GM18951 (cell line): ENCODE measurements around the gene SNX3.

ENCODE experiments used
- POLR2A ChIP-seq: IDR thresholded peaks from 4 replicates; pipeline ENCODE4 v1.6.1; 2011; ENCODE audit warnings: mild to moderate bottlenecking; ENCODE audit not compliant: insufficient read length, insufficient read depth; ENCODE audit errors: extremely low read depth
- in situ Hi-C: fragments of 300-500 bp; cut with MboI; formaldehyde crosslinking; loops from one replicate; pipeline ENCODE4 v1.12.0; 2022; ENCODE audit warnings: low sequenced_read_pairs, mixed read lengths, inconsistent platforms; ENCODE audit not compliant: unreplicated experiment

SNX3 gene

GRCh38 chr6:108247965-108248536 lies 12.8 kb downstream of the SNX3 start:
- no peak for TF ChIP-seq POLR2A
- in situ Hi-C loops: loop anchor here (10.0 kb wide), 1 partner anchor 247 kb away; no protein-coding TSS in a partner anchor

GRCh38 chr6:108245095-108245494 lies 15.7 kb downstream of the SNX3 start:
- in situ Hi-C loops: loop anchor here (10.0 kb wide), 1 partner anchor 250 kb away; no protein-coding TSS in a partner anchor

GRCh38 chr6:108243836-108244235 lies 17.0 kb downstream of the SNX3 start:
- in situ Hi-C loops: loop anchor here (10.0 kb wide), 1 partner anchor 251 kb away; no protein-coding TSS in a partner anchor
- no peak for TF ChIP-seq POLR2A

DNA sequence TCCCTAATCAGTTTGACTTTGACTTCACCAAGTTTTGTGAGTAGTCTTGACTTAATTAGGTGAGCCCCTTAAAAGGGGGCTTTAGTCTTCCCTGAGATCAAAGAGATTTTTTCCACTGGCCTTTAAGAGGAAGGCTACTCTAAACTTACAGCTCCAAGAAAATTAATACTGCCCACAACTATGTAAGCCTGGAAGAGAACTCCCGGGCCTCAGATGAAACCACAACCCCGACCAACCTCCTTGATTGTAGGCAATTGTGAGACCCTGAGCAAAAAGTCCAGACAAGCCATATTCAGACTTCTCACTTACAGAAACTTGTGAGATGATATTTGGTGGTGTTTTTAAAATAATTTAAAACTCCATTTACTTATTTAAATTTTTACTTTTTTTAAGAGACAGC lies 18.1 kb downstream of the SNX3 start:
- in situ Hi-C loops: loop anchor here (10.0 kb wide), 1 partner anchor 252 kb away; no protein-coding TSS in a partner anchor
- TF ChIP-seq POLR2A: no peak

GRCh38 chr6:108242259-108242658 lies 18.6 kb downstream of the SNX3 start:
- TF ChIP-seq POLR2A: no peak
- in situ Hi-C loops: loop anchor here (10.0 kb wide), 1 partner anchor 253 kb away; no protein-coding TSS in a partner anchor

GRCh38 chr6:108238322-108238721 lies 22.5 kb downstream of the SNX3 start:
- TF ChIP-seq POLR2A: no peak
- in situ Hi-C loops: loop anchor here (10.0 kb wide), 1 partner anchor 126 kb away; no protein-coding TSS in a partner anchor

DNA sequence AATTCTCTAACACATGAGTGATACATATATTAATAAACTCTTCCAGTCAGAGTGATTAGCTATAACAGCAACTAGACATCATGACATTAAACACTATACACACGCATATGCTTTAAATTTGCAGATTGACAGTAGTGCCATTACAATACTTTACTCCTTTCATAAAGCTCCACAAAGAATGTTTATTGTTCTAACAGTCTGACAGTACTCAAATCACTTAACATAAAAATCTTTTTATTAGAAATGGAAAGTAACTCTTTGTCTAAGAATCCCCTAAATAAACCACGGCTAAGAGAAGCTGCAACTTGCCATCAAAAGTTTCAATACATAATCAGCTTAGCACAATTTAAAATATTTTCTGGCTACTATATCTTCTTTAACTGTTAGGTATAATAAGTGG lies 24.0 kb downstream of the SNX3 start:
- TF ChIP-seq POLR2A: no peak
- in situ Hi-C loops: loop anchor here (10.0 kb wide), 1 partner anchor 128 kb away; no protein-coding TSS in a partner anchor

DNA sequence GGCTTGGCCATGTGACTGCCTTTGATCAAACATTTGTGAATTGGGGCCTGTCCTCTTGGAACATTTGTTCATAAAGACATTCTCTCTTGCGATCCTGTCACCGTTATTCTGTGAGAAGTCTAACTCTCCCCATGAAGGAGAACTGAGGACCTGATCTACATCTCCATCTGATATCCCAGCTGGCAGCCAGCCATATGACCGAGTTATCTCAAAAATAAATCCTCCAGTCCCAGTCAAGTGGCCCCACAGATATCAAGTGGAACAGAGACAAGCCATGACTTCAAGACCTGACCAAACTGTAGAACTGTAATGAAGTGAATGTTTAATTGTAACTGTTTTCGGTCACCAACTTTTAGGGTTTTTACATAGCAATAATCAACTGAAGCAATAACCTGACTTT lies 25.7 kb downstream of the SNX3 start:
- in situ Hi-C loops: loop anchor here (10.0 kb wide), 1 partner anchor 130 kb away; no protein-coding TSS in a partner anchor
- TF ChIP-seq POLR2A: no peak

- in situ Hi-C loops: no loop called here
- no peak for TF ChIP-seq POLR2A
These were observed 32.4 kb downstream of the SNX3 start for GRCh38 chr6:108228416-108228815.

DNA sequence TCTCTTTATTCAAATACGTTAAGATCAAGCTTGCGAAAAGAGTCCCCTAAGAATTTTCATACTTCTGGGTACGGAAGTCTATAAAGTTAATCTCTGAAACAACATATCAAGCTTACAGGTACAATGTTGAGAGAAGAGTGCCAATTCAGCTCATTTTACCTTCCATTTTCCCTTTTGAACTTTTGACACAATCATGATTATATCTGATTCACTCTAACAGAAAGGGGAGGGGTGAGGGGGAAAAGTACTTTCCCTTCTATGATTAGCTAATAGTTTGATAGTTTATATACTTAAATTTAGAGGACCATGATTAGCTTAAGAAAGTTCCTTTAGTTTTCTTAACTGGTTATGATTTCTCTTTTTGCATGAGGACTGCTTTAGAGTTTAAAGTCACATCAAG lies 33.5 kb downstream of the SNX3 start:
- in situ Hi-C loops: no loop called here
- TF ChIP-seq POLR2A: no peak

DNA sequence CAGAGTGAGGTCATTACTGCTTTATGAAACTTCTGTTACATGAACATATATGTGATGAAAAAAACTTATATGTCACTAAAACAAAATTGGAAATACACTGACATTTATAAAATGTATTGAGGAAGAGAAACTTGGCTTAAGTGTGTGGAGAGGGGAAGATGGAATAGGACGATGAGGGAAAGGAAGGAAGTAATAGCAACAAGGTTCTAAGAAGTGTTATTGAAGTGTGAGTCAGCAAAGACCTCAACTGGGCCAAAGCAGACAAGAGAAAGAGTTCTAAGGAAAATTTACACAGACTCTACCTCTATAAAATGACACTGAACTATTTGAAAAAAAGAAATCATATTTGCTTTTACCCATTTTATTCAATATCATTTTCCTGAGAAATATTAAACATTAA lies 38.3 kb downstream of the SNX3 start:
- TF ChIP-seq POLR2A: no peak
- in situ Hi-C loops: no loop called here

- in situ Hi-C loops: no loop called here
- no peak for TF ChIP-seq POLR2A
These were observed 38.8 kb downstream of the SNX3 start for GRCh38 chr6:108222064-108222463.

DNA sequence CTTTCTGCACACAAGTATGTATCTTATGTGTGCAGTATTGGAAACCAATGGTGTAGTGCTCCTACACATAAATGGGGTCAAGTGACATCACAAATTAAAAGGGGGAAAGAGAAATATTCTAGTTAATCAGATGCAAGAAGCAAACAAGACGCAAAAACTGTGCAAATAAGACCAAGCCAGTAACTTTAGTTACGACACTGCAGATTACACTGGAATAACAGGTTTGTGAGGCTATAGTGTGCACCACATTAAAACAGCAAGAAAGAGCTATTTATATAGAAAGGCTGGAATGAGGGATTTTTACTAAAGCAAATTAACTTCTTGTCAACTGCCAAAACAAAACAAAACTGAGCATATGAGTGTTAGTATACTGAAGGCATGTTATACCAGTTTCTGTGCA lies 49.2 kb downstream of the SNX3 start:
- in situ Hi-C loops: no loop called here
- TF ChIP-seq POLR2A: no peak

GRCh38 chr6:108210556-108210955 lies 50.3 kb downstream of the SNX3 start:
- no peak for TF ChIP-seq POLR2A
- in situ Hi-C loops: no loop called here
